Measurements from ENCODE around the gene CHID1.
A peak's percentile ranks its signal among the peaks of the same experiment; 100 is the strongest.

The CHID1 gene

DNA sequence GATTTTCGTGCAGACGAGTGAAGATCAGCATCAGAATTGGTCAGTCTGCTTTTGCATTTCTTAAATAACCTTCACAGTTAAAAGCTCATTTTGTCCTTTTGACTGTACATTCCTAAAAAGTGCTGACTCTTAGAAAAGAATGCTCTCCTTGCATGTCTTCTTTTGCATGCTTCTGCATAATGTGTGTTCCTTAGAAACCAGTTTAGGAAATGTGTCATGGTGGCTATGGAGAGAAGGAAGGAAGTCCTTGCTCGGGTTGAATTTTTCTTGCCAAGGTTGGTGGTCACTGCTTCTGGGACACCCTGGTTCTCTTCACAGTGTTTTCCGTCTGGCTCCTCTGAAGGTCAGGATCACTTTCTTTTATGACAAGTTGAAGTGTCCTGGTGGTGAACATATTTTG lies 21.8 kb upstream of the CHID1 start:
- no peak for DNase-seq

DNA sequence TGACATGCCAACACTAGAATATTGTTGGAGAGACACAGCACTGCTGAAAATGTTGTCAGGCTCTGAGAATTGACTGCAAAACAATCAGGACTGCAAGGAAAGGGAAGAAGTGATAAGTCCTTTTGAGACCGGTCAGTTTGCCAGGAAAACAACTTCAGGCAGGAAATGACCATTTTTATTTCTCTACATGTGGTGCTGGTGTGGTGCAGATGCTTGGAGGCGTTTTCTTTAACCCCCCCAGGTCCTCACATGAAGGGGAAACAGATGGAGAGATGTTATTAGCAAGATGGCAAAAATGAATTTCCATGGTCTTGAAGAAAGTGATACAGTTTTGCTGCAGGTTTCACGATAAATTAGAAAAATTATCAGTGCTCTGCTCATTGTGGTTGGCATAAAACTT lies 20.8 kb upstream of the CHID1 start:
- peak; percentile 63 for DNase-seq

DNA sequence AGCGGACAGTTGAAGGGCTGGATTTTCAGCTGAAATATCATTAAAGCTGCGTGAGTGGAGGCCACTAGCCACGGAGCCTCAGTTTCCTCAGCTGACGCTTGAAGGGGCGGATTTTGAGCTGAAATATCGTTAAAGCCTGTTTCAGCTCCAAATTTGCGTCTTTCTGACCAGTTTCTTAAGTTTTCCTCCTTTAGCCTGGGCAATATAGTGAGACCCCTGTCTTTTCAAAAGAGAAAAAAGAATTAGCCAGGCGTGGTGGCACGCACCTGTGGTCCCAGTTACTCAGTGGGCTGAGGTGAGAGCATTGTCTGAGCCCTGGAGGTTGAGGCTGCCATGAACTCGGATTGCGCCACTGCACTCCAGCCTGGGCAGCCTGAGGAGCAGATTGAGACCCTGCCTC lies 18.8 kb upstream of the CHID1 start:
- no peak for DNase-seq

DNA sequence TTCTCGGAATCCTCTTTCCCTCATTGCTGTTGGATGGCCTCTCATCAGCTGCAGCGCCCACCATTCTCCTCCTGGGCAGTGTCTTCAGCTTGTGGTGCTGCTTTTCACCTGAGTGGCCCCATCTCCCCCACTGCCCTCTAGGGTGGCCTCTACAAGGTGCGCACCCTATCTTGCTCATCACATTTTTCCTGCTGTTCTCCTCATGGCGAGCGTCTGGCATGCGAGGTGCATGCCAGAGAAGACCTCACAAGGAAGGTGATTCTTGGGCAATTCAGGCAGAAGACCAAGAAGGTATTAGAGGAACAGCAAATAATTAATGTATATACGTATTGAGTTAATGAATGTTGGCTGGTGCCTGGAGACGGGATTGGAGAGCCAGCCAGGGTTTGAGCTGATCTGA lies 18.2 kb upstream of the CHID1 start:
- no peak for DNase-seq

DNA sequence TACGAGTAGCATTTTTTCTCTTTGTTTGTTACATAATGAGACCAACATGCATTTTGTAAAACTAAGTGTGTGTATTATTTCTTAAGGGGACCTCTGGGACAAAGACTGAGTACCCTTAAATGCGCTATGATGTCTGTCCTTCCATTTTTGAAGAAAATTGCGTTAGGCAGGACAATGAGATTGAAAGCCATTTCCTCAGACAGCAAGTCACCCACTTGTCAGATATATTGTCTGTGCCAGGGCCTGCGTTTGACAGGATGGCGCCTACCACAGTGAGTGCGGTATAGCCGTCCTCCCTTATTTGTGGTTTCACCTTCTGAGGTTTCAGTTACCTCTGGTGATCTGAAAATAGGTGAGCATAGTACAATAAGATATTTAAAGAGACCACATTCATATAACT lies 17.3 kb upstream of the CHID1 start:
- no peak for DNase-seq

DNA sequence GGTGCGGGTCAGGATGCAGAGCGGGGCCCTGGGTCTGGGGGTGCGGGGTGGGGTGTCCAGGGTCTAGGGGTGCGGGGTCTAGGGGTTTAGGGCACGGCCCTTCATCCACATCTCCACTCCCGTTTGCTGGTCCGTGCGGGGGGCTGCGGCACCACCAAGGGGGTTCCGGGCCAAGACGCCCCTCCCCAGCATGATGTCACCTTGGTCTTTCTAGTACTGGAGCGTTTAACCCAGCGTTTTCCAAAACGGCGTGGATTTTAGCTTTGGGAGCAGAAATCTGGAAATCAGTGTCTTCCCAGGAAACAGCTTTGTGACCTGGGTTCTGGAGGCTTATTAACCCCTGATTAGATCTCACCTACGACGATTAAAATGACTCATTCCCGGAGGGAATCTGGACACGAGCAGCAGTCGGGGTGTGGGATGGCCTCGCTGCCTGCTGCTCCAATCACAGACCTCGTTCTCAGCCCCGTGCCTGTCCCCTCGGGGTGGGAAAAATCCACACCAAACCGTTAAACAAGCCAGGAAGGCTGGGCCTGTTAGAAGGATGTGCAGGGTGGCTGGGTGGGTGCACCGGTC lies 15.8 kb upstream of the CHID1 start:
- DNase-seq, result no peak

DNA sequence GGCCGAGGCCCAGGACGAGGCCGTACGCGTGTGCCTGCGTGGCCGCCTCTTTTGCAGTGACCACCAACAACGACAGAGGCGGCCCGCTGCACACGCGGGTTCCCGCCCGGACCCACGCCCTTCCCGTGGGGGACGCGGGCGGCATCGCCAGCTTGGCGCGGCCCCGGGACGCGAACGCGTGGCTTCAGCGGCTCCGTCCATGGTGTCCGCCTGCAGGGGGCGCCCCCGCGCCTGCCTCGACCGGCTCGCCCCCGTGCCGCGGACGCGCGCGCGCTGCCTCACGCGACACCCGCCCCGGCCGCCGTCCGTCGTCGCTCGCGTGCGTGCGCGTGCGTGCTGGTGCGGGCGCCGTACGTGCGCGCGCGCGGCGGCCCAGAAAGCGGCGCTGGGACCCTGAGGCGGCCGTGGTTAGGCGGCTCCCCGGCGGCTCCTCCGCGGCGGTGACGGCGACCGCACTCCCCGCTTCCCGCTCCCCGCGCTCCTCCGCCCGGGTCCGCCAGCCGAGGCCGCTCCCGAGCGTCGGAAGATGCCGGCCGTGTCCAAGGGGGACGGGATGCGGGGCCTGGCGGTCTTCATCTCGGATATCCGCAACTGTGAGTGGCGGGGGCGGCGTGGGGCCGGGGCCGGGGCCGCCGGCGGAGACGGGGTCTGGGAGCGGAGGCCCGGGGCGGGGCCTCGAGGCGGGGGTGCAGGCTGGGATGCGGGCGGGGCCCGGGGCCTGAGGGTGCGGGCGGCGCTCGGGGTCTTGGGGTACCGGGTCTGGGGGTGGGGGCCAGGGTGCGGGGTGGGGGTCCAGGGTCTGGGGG lies 15.1 kb upstream of the CHID1 start, which contains the start of gene AP2A2:
Gene AP2A2 (plus strand): TSS at position 375 of the 806 bp plus-strand sequence. CDS start 152 bp downstream, at position 527.
- DNase-seq, result peak; percentile 95

DNA sequence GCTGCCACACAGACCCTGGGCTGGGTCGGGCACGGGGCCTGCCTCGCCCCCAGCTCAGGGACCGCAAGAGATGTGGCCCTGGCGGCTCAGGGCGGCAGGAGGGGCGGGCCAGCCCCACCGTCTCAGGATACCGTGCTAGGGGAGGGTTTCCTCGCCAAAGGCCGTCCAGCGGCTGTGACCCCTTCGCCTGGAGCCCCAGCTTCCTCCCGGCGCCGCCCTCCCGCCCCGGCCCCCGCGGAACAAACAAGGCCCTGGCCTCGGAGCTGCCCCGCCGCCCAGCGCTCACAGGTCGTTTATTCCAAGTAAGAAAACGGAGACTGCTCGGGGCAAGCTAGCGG lies 14.5 kb upstream of the CHID1 start:
- DNase-seq, result no peak

DNA sequence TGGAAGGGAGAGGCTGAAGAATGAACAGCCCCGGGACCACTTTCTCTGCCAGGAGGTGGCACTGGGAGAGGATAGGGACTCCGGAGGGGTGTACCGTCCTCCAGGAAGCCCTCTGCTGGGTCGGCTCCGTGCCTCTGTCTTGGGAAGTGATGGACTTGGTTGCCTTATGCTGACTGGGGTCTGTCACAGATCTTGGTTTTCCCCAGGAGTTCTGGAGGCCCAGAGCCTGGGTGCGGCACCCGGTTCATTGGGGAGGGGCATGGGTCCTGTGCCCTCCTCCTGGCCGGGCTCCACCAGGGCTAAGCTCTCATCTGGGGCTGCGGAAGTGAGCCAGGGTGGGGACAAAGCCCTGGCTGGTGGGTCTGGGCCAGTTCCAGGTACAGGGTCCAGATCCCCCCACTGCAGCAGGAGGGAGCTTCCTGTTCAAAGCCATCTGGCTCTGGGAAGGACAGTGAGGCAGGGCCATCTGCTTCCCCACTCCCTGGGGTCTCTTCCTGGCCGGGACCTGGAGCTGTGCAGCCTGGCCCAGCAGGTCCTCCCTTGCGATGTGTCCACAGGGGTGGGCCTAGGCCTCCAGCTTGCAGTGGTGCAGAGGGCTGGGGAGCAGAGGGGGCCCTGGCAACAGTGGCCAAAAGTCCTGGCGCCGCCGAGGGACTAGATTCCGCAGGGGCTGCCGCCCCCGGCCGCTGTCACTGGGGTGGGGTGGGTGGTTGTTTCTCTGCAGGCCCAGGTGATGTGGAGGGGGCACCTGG lies 14.0 kb upstream of the CHID1 start:
- DNase-seq, result no peak

DNA sequence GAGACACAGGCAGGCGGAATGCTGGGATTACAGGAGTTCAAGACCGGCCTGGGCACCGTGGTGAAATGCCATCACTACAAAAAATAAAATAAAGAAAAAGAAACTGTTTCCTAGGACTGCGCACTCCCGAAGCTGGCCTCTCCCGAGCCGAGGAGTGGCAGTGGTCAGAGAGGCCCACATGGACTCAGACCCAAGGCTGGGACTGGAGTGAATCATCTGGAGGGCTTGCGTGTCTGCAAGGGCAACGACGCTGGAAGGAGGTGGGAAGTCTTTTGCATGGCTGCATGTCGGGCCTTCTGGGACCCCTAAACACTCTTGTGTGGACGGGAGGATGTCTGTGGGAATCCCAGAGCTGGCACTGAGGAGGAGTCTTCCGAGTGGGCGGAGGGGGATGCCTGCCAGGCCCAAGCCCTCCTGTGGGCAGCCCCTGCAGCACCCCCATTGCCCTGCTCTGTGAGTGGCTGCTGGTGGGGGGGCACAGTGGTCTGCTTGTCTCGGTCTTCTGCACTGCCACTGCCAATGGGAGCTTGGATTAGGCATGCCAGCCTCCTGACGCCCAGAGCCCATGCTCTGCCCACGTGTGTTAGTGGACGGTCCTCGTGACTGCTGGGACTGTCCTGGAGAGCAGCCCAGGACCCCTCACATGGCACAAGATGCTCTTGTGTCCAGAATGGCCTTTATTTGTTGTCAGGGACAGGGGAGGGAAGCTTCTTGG lies 13.2 kb upstream of the CHID1 start:
- no peak for DNase-seq

DNA sequence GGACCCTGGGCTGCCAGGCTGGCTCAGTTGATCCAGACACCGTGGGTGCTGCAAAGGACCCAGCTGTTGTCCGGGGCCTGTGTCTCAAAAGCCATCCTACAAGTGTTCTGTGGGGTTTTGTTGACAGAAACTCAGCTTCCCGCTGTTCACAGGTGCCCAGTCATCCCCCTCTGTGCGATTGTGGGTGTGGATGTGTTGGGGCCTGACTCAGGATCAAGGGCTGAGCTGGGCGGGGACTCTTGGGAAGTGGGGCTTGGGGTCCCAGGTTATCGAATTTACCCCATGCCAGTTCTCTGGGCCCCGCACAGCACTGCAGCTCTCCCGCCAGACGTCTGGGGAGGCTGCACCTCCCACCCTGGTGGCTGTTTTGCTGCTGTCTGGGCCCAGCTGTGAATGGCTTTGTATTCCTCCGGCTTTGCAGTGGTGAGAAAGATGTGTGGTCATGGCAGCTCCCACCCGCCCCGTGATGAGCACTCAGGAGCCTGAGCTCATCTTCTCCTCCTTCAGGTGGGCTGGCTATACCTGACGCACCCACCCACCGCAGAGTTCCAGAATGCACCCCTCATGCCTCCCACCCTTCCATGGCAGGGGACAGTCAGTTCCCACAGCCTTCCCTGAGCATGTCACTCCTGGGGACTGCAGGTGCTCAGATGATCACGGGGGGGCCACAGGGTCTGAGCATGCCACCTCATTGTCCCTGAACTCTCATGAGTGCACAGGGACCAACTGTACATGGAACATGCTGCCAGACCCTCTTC lies 11.5 kb upstream of the CHID1 start:
- DNase-seq, result no peak

DNA sequence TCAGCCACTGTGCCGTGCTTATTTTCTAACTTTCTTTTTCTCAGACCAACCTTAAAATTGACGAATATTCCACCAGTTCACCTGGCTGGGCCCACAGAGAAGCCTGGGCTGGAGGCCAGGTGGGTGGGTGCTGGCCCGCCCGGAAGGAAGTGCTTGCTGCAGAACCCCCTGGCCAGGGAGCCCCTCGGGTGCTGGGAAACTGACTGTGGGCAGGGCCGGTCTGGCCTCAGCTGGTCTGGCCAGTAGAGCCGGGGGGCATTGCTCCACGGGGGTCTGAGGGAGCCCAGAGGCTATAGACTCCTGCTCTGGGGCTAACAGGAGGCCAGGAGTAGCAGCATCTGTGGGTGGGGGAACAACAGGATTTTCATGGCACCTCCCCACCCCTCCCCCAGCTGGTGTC lies 6.8 kb upstream of the CHID1 start:
- DNase-seq, result no peak

DNA sequence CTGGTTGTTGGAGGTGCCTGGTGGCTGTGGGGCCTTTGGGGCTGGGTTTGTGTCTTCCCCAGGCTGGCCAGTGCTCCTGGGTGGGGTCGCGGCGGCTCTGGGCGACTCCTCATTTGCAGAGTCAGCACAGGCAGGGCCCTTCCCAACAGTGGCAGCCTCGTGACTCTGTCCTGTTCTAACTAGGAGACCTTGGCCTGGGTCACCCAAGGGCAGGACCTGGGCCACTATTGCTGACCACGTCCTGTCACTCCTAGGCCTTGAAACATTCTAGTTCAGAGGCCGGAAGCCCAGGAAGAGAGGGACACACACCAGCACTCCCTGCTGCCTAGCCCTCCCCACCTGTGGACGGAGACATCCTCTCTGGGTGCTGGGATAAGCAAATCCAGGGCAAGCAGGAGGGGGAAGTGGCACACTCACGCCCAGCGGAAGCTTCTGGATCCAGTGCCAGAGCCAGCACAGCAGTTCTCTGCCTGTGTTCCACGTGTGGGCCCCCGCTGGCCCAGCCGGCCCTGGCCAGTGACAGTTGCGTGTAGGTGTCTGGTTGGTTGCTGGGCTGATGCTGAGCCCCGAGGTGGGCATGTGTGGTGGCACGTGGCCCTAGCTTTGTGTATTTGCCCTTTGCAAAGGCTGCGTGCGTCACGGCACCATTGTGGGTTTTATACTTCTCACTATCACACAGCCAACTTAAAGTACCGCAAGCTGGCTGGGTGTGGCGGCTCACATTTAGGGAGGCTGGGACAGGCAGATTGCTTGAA lies 4.3 kb upstream of the CHID1 start:
- DNase-seq, result peak; percentile 87

DNA sequence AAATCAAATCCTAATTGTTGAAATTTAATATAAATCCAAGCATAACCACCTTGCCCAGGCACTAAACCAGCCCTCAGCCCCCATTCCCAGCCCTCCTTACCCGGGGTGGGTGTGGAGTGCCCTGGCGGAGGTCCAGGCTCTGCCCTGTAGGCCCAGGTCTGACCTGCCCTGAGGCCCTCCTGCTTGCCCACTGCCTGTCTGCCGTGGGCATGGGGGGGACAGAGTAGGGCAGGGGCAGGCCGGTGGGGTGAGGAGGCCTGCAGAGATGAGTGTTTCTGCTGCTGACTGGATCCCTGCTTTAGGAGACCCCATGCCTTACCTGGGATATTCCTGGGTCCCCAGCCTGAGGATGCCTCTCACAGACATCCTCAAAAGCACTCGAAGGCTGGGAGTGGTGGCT lies 3.6 kb upstream of the CHID1 start:
- DNase-seq, result no peak

DNA sequence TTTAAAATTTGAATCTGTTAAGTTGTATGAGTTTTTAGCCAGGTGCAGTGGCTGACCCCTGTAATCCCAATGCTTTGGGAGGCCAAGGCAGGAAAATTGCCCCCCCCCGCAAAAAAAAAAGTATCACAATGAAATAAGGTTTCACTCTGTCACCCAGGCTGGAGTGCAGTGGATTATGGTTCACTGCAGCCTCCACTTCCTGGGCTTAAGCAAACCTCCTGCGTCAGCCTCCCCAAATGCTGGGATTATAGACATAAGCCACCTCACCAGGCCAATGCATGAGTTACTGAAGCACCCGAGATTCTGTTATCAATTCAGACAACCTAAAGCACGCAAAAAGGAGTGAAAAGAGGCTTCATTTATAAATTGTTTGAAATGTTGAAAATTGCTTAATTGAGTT lies 2.4 kb upstream of the CHID1 start:
- no peak for DNase-seq

DNA sequence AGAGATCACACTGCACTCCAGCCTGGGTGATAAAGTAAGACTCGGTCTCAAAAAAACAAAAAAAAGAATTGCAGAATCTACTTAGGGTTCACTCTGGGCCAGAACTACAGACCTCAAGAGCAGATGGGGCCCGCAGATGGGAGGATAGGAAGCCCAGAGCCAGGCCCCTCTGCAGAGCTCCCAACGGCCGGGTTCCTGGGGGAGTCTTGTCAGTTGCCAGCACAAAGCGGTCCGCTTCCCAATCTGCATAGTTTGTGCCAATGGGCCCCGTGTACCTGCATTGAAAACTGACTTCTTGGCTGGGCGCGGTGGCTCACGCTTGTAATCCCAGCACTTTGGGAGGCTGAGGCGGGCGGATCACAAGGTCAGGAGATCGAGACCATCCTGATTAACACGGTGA lies 1.7 kb upstream of the CHID1 start:
- peak; percentile 46 for DNase-seq

DNA sequence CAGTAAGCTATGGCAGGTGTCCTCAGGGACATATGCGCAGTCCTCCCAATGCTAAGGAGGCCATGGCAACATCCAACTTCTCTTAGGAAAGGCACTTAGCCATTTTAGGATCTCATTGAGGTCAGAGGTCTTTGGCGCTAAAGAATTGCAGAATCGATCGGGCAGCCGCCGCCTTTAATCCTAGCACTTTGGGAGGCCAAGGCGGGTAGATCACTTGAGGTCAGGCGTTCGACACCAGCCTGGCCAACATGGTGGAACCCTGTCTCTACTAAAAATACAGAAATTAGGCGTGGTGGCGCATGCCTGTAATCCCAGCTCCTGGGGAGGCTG lies 1.2 kb upstream of the CHID1 start:
- no peak for DNase-seq

DNA sequence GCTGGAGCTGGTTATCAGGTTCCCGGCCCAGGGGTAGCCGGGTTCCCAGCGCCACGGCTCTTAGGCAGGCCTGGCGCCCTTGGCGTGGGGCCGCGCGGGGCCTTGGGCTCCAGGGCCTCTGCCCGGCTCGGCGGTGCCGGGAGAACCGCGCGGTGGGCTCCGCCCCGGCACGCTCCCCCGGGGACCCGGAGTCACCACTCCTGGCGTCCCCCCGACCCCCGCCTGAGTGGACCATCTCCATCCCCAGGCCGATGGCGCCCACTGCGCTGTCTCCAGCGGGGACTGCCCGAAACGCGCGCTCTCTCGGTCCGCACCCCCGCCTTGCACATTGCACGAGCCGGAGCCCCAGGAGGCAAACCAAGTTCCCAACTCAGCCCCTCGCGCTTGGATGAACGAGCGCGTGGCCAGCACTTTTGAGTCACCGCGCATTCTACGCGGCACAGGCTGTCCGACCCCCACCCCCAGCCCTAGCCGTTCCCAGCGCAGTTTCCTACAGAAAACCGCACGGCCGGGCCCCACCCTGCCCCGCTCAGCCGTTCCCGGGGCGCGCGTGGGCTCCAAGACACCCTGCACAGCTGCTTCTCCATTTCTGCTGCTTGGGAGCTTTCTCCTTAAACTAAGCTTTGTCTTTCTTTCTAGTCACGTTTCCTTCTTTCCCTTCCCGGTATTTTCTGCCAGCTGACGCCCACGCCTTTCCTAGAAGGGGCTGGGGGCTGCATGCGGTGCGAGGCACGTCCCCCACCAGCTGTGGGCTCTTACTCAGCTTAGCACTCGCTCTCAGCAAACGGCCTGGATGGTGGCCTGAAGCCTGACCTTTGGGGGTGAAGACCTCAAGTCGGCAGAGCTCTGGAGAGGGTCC lies 650 bp upstream of the CHID1 start:
- peak; percentile 86 for DNase-seq

DNA sequence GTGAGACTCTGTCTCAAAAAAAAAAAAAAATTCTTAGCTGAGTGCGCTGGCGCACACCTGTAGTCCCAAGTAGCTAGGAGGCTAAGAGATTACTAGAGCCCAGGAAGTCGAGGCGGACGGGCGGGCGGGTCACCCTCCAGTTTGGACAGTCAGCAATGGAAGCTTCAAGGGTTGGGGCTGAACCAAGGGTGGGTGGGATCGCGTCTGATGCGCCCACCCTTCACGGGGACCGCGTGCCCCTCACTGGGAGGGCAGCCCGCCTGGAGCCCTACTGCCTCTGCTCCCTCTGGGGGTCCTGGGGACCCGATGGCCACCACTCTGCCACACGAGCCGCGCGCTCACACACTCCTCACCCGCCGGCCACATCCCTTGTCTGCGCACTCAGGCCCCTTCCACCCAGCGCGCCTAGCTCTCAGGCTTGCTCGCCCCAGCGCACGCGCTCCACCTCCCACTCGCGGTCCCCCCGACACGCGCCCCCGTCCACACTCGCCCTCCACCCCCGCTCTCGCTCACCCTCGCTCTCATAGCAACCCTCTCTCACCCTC lies 494 bp downstream of the CHID1 start:
- no peak for DNase-seq

DNA sequence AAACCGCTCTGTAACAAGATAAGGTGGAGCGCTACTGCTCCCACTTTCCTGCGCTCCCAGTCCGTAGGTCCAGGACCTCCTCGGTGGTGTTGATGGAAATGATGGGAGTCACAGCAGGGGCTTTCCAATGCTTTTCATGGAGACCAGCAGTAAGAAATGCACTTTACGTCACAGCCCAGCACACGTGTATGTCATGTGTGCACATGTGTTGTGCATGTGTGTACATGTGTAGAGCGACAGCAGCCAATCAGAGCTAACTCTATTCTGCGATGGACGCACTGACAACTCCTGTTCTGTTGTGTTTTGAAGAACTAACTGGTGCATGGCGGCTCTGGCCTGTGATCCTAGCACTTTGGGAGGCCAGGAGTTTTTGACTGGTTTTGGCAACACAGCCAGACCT lies 1.2 kb downstream of the CHID1 start:
- DNase-seq, result no peak

DNA sequence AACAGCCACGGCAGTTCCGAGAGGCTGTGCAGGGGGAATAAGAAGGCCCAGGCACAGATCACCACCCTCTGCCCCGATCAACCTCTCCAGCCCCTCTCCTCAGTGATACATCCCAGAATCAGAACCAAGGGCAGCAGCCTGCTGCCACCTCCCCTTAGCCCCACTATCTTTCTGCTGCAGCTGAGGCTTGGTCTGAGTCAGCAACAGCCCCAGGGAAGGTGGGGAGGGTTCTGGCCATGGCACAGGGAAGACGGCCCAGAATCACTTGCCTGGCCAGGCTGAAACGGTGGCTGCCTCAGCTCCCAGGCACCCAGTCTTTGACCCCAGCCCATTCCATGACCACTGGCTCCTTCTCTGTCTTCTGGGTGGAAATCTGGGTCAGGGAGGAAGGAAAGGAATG lies 2.3 kb downstream of the CHID1 start:
- peak; percentile 90 for DNase-seq

All from hematopoietic multipotent progenitor cell treated with erythropoietin and hydrocortisone succinate and interleukin-3 and kit ligand, for 4 days (in vitro differentiated cells).